Measurements from ENCODE around the gene YPEL3.
A peak's percentile ranks its signal among the peaks of the same experiment; 100 is the strongest.

YPEL3 gene

DNA sequence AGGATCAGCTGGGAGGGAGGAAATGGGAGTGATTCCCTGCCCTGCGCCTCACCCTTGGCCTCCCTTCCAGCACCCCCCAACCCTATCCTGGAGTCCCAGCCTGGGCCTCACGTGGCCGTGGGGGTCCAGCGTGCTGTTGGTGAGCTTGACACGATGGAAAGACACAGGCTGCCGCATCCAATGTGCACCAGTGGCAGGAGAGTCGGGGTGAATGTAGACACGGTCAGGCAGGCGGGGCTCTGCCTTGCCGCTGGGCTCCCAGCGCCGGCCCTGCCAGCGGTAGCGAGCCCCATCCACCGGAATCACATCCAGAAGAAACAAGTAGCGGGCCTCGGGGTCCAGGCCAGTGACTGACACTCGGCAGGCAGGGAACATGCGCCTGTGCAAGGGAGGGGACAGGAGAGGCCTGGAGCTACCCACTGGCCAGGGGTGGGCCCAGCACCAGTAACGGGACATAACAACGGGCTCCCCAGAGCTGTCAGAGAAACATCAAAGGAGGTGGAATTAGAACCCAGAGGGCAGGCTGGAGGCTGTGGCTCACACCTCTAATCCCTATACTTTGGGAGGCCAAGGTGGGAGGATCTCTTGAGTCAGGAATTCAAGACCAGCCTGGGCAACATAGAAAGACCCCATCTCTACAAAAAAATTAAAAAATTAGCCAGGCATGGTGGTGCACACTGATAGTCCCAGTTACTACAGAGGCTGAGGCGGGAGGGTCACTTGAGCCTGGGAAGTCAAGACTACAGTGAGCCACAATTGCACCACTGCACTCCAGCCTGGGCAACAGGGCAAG lies 7.0 kb downstream of the YPEL3 start:
- DNase-seq = no peak

DNA sequence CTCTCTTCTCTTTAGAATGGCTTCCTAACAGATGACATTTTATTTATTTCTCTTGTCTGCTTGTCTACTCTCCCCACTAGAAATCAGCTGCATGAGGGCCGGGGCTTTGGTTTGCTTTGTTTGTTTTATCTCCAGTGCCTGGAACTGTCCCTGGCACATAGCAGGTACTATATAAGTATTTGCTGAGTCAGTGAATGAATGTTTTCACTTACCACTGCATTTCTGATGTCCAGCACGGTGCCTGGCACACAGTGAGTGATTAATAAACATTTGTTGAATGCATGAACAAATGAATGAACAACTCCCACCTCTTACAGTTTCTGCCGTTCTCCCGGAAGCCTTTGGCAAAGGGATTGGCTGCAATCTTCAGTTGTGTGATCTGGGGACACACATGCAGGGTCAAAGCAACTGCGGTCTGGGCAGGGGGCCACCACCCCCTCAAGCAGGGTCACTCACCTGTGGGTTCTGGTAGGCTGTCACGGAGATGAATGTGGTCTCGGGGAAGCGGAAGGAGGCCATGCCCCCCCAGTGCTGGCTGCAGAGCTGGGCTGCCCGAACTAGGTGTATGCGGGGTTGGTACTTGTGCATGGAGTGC lies 7.7 kb downstream of the YPEL3 start:
- no peak for DNase-seq

GRCh38 chr16:30087181-30087898 lies 8.7 kb downstream of the YPEL3 start:
- DNase-seq = no peak

- DNase-seq = no peak
Measured at GRCh38 chr16:30086291-30087140, 9.5 kb downstream of the YPEL3 start.

DNA sequence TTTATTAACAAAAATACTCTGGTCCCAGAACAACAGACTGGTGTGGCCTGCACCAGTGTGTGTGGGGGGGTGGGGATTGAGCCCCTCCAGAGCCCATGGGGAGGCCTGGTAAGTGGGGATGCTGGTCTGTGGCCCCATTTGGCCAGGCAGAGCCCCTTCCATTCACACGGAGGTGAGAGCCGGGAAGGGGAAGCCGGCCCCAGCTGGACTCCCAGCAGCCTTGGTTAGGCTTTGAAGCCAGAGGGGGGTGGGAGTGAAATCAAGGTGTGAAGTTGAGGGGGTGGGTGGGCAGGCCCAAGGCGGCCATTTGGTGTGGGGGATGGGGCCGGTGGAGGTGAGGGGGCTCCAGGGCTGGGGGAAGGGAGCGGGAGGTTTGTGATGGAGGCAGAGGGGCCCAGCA lies 10.2 kb downstream of the YPEL3 start:
- DNase-seq = no peak

GRCh38 chr16:30085247-30085646 lies 10.8 kb downstream of the YPEL3 start:
- DNase-seq = no peak

DNA sequence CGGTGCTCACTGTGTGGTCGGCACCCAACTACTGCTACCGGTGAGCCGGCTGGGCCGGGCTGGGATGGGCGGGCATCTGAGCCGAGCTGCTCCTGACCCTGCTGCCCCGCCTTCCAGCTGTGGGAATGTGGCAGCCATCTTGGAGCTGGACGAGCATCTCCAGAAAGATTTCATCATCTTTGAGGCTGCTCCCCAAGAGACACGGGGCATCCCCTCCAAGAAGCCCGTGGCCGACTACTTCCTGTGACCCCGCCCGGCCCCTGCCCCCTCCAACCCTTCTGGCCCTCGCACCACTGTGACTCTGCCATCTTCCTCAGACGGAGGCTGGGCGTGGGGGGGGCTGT lies 11.2 kb downstream of the YPEL3 start:
- DNase-seq = no peak

DNA sequence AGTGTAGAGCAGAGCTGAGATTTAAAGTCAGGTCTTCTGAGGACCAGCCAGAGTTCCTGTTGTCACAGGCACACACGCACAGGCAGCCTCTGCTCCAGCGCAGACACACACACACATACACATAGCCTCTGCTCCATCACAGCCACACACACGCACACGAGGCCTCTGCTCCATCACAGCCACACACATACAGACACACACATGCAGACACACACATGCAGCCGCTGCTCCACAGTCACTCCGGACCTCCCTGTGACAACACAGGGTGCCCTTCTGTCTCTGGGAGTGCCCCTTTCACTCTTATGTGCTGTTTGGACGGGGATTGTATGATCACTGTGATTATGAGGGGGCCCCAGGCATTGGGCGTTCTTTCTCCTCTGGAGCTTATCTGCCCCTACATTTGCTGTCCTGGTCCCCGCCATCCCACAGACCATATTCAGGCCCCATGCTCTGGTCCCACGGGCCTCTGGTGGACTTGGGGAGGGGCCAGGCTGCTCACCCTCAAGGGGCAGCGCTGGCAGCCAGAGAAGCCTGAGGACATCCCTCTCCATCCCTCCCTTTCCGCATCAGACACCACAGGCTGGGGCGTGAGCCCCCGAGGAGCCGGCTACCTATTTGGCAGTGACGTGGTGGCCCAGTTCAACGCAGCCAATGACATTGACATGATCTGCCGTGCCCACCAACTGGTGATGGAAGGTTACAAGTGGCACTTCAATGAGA lies 11.8 kb downstream of the YPEL3 start:
- no peak for DNase-seq

DNA sequence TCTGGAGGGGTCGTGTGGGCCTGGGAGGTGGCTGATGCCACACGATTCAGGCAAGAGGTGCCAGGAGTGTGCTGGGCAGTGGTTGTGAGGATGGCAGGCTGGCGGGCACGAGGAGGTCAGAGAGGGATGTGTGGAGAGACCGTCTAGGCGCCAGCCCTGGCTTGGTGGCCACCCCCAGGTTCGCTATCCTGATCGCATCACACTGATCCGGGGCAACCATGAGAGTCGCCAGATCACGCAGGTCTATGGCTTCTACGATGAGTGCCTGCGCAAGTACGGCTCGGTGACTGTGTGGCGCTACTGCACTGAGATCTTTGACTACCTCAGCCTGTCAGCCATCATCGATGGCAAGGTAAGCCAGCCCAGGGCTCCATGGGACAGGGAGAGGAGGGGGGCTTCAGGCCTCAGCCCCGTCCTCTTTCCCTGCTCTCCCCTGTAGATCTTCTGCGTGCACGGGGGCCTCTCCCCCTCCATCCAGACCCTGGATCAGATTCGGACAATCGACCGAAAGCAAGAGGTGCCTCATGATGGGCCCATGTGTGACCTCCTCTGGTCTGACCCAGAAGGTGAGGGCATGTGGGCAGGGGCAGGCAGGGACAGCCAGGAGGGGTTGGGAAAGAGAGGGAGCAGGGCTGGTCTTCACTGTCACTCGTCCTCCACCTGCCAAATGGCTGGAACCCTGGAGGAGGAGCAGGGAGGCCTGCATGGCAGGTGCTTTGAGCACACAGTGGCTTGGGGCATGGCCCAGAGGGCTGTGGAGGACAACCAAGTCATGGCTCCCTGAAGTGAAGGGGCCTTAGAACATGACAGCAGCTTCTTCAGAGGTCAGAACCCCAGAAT lies 12.6 kb downstream of the YPEL3 start:
- no peak for DNase-seq

DNA sequence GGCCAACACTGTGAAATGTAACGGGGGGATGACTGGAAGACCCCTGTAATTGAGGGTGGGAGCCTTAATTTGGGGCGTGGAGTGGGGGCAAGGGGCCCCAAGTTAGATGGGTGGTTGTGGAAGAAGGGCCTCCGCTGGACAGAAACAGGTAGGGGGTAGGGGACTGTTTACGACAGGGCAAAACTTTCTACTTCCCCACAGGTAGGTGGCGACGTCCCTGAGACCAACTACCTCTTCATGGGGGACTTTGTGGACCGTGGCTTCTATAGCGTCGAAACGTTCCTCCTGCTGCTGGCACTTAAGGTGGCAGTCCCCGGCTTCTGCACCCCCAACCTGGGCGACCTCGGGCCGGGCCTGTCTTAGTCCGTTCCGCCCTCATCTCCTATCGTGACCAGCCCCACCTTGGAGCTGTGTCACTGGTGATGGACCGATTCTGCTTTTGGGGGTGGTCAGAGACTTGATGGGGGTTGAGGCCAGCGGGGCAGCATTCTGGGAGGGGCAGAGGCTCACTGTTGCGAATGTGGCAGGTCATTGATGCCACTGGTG lies 13.4 kb downstream of the YPEL3 start:
- no peak for DNase-seq

GRCh38 chr16:30079480-30079879 lies 16.5 kb downstream of the YPEL3 start:
- no peak for DNase-seq

DNA sequence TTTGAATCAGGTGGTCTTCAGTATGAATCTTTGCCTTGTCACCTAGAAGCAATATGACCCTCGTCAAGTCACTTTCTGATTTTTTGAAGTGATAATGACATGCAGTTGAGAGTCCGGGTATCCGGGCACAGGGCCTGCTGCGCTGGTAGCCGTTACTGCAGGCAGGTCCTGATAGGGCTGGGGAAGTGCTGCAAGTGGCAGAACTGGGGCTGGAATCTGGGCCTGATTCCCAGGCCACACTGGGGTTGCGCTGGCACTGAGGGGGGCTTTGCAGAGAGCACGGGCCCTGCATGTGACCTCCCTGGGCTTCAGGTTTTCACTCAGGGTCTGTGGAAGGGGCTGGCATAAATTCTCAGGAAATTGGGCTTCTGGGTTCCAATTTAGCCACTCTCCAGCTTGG lies 17.3 kb downstream of the YPEL3 start:
- no peak for DNase-seq

GRCh38 chr16:30077656-30078055 lies 18.4 kb downstream of the YPEL3 start:
- no peak for DNase-seq

DNA sequence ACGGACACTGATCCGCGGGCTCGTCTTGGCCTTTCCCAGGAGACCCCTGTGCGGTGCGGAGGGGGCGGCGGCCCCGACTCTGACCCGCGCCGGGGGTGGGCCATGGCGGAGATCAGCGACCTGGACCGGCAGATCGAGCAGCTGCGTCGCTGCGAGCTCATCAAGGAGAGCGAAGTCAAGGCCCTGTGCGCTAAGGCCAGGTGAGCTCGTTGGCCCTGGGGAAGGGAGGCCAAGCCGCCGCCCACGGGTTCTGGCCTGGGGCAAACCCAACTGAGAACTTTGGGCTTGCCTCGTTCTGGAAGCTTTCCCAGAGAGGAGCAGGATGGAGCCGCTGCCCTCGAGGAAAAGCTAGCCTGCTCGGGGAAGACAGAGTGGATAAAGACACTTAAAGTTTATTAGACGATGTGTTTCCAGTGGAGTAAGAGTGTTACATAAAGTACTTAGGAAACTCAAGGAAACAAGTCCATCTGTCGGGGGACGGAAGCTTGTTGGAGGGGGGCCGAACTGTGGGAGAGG lies 19.7 kb downstream of the YPEL3 start:
- no peak for DNase-seq

- DNase-seq = peak; percentile 67
Measured at GRCh38 chr16:30075503-30076275, 20.3 kb downstream of the YPEL3 start, which contains the start of gene PPP4C. TSS of gene PPP4C (plus strand) at chr16:30075994. CDS start at chr16:30076378, 384 bp downstream.

GRCh38 chr16:30070490-30070889 lies 25.5 kb downstream of the YPEL3 start:
- no peak for DNase-seq

DNA sequence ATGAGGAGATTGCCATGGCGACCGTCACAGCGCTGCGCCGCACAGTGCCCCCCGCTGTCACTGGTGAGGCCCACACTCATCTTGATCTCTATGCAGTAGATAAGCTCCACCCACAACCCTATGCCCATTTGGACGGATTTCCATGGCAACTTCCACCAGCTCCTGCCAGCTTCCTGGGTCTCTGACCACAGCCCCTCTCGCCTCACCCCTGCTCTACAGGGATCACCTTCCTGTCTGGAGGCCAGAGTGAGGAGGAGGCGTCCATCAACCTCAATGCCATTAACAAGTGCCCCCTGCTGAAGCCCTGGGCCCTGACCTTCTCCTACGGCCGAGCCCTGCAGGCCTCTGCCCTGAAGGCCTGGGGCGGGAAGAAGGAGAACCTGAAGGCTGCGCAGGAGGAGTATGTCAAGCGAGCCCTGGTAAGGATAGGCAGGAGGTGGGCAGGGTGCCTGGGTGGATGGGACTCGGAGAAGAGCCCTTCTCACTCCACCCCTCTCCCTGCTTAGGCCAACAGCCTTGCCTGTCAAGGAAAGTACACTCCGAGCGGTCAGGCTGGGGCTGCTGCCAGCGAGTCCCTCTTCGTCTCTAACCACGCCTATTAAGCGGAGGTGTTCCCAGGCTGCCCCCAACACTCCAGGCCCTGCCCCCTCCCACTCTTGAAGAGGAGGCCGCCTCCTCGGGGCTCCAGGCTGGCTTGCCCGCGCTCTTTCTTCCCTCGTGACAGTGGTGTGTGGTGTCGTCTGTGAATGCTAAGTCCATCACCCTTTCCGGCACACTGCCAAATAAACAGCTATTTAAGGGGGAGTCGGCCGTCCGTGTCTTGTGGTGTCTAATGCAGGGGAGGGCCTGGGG lies 26.2 kb downstream of the YPEL3 start:
- DNase-seq = no peak

DNA sequence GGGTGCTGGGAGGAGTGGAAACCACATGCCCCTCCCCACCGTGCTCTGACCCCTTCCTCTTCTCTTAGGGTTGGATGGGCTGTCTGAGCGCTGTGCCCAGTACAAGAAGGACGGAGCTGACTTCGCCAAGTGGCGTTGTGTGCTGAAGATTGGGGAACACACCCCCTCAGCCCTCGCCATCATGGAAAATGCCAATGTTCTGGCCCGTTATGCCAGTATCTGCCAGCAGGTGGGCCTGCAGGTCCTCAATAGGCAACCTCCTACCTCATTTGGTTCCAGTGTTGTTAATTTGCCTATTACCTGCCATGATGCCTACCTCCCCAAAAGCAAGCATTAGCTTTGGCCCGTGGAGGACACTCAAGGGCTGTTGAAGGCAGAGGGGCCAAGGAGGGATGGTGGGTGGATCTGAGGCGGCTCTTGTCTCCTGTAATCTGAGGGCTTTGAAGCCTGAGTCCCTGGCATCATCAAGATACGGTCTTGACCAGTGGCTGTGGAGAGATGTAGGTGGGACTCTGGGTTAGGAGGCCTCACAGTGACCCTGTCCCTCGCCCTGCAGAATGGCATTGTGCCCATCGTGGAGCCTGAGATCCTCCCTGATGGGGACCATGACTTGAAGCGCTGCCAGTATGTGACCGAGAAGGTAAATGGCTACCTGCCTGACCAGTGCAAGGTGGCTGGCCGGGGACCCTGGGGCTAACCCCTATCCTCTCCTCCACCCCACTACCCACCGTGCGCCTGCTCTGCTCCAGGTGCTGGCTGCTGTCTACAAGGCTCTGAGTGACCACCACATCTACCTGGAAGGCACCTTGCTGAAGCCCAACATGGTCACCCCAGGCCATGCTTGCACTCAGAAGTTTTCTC lies 27.0 kb downstream of the YPEL3 start:
- no peak for DNase-seq
